HG03342 (cell line): ENCODE measurements around the gene UBE2G1.

ENCODE experiments used
- ATAC-seq: cut with Tn5 transposase; IDR thresholded peaks from one replicate; pipeline ENCODE4 v1.9.1; 2021; ENCODE audit warnings: mild to moderate bottlenecking, moderate library complexity; ENCODE audit not compliant: unreplicated experiment

Gene UBE2G1

DNA sequence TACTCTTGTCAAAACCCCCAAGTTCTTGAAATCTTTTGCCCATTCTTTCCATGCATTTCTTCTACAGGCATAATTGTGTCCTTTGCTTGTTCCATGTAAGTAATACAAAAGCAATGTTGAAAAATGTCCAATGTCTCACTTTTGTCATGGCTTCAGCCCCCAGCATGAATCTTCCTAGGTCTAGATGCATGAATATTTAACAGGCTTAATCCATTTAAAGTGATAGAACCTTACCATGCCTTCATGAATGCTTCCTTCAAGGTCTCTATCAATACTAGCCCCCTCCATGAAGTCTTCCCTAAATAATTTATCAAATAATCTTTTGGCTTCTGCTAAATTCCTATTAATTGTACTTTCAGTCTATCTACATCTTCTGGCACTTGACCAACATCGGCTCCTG, 56.6 kb downstream of the UBE2G1 start:
- ATAC-seq: no peak

DNA sequence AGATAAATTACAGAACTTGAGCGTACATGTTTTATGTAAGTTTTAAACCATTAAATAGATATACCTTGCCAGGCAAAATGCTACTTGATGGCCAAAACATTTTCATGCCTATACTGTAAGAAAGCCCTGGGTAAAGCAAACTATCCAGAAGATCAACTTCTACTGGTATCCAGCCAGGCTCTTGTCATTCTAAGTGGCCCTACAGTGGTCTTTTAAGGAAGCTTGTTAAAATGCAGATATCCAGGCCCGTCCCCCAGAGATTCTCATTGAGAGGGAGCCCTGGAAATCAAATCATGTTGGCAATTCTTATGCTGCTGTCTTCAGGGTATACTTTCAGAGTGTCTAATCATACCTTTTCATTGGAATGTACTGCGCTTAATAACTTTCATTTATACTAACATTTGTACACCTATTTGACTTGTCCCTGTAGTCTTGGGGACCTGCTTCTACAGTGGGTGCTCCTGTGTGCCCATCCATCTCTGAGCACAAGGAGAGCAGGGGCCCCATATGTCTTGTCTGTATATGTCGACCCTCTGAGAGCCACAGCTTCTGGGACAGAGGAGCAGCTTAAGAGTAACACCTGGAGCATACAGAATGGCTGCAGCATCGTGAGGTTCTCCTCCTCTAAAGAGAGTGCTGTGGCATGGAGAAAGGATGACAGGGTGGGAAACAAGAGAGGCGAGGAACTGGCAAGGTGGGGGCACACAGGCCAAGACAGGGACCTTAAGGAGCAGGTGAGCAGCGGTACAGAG, 59.1 kb downstream of the UBE2G1 start:
- ATAC-seq: no peak

DNA sequence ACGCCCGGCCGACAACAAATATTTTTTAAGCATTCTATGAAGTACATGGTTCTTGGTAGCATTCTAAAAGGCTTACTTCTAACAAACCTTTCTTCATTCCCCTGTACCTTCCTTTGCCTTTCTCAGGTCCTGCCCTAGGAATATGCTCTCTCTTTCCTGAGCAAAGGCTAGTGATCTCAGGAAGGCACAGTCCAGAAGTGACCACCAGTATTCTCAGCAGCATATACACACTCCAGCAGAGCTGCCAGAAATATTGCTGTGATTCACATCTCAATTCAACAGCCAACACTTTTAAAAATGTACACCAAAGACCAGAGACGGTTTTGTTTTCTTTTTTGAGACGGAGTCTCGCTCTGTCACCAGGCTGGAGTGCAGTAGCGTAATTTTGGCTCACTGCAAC, 61.3 kb downstream of the UBE2G1 start:
- ATAC-seq: no peak

GRCh38 chr17:4304417-4305027, 62.0 kb downstream of the UBE2G1 start:
- ATAC-seq: no peak

- ATAC-seq: no peak
Observed at GRCh38 chr17:4301066-4301465, 65.4 kb downstream of the UBE2G1 start.

DNA sequence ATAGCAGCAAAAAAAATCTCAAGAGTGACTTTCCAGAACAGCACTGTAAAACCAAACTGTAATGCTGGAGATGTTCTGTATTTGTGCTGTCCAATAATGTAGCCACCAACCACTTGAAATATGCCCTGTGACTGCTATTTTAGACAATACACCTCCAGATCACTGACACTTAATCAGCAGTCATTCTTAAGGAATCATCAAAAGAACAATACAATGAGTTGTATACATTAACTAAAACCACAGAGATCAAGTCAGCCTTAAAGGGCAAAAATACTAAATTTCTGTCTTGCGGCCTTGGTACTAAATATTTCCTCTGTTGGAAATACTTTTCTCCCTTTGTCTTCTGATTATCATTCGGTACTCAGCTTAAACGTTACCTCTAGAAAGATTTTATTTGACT, 69.1 kb downstream of the UBE2G1 start:
- no peak for ATAC-seq

GRCh38 chr17:4295686-4296085, 70.8 kb downstream of the UBE2G1 start:
- no peak for ATAC-seq

DNA sequence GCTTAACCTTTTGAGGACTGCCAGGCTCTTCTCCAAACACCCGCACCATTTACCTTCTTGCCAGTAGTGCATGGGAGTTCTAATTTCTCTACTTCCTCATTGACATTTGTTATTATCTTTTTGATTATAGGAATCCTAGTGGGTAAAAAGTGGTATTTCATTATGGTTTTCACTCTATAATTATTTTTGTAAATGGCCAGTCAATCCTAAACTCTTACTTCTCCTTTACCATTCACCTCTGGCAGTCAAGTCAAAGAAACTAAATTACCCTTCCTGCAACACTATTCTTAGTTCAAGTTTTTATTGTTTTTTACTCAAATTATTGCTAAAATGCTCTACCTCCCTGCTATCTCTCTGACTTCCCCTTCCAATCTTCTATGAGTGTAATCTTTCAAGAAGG, 72.9 kb downstream of the UBE2G1 start:
- ATAC-seq: no peak

GRCh38 chr17:4287710-4288109, 78.8 kb downstream of the UBE2G1 start:
- no peak for ATAC-seq

DNA sequence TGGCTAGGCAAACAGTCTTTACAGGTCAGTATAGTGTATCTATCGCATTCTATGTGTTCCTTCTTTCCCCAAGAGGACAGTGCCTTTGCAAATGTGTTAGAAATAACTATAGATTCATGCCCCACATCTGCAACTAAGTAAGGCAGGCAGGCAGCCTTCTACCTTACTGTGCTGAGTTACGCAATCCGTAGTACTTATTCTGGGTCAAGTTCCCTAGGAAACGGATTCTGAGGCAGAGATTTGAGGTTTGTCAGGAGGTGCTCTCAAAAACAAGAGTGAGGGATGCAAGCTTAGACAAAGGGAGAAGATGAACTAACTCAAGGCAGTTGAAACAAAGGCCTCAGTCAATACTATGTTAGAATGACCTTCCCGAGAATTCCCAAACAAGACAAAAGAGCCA, 90.0 kb downstream of the UBE2G1 start:
- no peak for ATAC-seq

DNA sequence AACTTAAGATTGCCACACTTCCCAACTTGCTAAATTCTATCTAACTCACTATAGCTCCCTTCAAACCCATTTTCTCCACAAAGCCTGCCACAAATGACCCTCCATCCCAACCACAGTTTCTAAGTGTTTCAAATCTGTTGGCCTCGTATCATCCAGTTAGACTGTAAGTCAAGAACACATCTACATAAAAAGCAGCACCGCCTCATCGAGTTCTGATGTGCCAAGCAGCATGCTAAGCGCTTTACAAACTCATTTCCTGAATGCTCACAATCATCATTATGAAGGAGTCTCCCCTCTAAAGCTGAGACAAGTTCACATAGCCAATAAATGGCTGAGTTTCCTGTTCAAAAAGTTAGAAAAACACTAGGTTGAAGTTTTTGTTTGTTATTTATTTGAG, 93.5 kb downstream of the UBE2G1 start:
- ATAC-seq: no peak

GRCh38 chr17:4272213-4272971, 94.1 kb downstream of the UBE2G1 start:
- no peak for ATAC-seq

GRCh38 chr17:4270736-4271135, 95.7 kb downstream of the UBE2G1 start:
- no peak for ATAC-seq

- no peak for ATAC-seq
Observed at GRCh38 chr17:4269915-4270314, 96.6 kb downstream of the UBE2G1 start.

DNA sequence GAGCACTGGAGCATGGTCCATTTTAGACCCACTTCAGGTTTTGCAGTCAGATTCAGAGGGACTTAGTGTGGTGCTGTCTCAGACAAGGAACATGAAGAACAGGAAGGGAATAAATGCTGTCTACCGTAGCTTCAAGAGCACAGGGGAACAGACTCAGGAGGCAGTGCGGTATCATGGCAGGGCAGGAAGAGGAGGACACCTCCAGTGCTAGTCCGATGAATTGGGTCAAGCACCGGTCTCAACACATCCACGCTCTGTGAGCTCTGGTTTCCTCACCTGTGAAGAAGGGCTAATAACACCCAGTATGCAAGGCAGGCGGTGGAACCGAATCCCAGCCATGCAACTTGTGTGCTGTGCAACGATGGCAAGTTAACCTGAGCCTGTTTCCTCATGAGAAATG, 99.1 kb downstream of the UBE2G1 start:
- no peak for ATAC-seq

GRCh38 chr17:4266550-4266949, 99.9 kb downstream of the UBE2G1 start:
- no peak for ATAC-seq

DNA sequence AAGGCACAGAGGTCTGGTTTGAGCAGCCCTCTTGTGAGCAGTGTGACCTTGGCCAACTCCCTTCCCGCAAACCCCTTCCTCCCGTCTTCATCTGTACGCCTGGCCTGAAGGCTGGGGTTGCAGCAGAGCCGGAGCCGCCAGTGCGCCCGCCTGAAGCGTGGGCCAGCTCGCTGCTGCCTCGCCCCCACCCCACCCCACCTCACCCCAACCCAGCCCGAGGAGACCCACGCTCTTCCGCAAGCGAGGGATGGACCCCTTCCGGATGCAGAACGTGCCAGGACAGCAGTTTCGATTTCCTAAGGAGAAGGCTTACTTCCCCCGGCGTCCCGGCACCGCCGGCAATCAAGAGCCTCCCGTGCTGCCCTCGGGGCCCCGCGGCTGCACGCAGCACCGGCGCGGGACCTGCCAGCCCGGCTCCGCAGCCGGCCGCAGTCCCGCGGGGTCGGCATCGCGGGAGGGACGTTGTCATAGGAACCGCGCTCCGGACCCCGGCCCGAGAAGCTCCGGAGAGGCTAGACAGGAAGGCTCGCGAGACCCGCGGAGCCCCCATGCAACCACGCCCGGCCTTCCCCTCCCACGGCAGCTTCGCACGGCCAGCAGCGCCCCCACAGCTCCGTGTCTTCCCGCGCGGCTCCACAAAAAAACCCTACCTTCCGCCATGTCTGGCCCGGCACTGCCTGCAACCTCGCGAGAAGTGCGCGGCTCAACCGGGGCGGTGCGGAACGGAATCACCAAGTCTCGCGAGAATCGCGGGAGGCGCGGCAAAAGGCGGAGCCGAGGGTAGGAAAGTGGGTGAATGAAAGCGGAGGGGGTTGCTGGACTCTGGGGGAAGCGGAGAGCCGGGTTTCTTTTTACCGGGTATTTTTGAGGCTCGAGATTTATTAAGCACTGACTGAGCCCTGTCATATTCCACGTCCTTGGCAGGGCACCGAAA, 102.9 kb downstream of the UBE2G1 start, which contains the start of gene ANKFY1:
ANKFY1 (minus strand) TSS at position 698 of the 934 bp plus-strand sequence; CDS start at position 660, 38 bp downstream.
- peak; percentile 83 for ATAC-seq

DNA sequence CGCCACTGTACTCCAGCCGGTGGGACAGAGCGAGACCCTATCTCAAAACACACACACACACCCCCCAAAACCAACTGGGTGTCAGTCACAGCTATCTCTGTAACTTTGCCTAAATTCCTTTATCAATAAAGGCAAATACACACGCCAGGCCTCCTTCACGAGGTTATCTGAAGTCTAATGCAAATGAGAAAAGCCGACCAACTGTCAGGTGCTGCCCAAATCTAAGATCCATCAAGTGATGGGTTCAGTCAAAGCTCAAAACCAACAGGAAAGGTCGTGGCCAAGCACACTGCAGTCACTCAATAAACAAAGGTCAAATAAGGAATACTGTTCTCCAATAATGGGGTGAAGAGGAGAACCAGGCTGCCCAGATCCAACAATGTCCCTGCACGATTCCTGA, 103.8 kb downstream of the UBE2G1 start:
- ATAC-seq: no peak

- no peak for ATAC-seq
Observed at GRCh38 chr17:4261452-4261851, 105.0 kb downstream of the UBE2G1 start.

GRCh38 chr17:4258867-4259266, 107.6 kb downstream of the UBE2G1 start:
- ATAC-seq: no peak

- no peak for ATAC-seq
Observed at GRCh38 chr17:4256952-4257351, 109.5 kb downstream of the UBE2G1 start.
